A673 (cell line): ENCODE data around the gene WRNIP1.

Experiments
- EZH2 ChIP-seq: fragments of 200-600 bp; sonication (generic); IDR thresholded peaks from 2 replicates; pipeline ENCODE4 v1.6.1; 2017; ENCODE audit warnings: borderline replicate concordance, low read depth, mild to moderate bottlenecking, mixed read lengths, antibody characterized with exemption, low read length; ENCODE audit not compliant: poor library complexity, severe bottlenecking
- TF ChIP-seq, protein P1 (sequence below): fragments of 300-800, 200-600 bp; sonication (generic); conservative IDR thresholded peaks from 2 replicates; pipeline ENCODE4 v1.5.1; 2017; ENCODE audit warnings: low read depth, mild to moderate bottlenecking, antibody characterized with exemption, low read length, moderate library complexity, mixed read lengths

DNA sequence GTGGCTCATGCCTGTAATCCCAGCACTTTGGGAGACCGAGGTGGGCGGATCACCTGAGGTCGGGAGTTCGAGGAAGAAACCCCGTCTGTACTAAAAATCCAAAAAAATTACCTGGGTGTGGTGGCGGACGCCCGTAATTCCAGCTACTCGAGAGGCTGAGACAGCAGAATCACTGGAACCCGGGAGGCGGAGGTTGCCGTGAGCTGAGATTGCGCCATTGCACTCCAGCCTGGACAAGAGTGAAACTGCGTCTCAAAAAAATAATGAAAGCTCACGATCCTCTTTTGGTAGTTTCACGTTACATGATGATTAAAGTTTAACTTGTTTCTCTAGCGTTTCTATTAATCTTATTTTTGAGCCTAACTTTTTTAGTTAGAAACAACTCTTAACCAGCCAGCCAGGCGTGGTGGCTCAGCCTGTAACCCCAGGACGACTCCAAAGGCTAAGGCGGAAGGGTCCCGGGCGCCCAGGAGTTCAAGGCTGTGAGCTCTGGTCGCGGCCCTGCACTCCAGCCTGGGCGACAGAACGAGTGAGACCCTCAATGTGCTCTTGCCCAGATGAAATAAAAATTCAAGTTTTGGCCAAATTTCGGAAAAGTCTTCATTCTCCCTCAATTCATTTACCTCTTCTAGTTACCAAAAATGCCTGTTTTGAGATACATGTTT is 1.2 kb upstream of the WRNIP1 start:
- TF ChIP-seq, protein P1, sequence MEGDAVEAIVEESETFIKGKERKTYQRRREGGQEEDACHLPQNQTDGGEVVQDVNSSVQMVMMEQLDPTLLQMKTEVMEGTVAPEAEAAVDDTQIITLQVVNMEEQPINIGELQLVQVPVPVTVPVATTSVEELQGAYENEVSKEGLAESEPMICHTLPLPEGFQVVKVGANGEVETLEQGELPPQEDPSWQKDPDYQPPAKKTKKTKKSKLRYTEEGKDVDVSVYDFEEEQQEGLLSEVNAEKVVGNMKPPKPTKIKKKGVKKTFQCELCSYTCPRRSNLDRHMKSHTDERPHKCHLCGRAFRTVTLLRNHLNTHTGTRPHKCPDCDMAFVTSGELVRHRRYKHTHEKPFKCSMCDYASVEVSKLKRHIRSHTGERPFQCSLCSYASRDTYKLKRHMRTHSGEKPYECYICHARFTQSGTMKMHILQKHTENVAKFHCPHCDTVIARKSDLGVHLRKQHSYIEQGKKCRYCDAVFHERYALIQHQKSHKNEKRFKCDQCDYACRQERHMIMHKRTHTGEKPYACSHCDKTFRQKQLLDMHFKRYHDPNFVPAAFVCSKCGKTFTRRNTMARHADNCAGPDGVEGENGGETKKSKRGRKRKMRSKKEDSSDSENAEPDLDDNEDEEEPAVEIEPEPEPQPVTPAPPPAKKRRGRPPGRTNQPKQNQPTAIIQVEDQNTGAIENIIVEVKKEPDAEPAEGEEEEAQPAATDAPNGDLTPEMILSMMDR = no peak
- TF ChIP-seq EZH2 = no peak
